ENCODE results near the gene PACRG. TPM values are rescaled to one million over a fixed set of nuclear protein-coding genes. Genes with fewer than 3 reads are reported as not detected.

Gene PACRG
- total and polyA plus RNA-seq, 10 of the 15 experiments (the other 5 are each of a cell fraction or from before 2014, with no cell fraction given) = not detected

DNA sequence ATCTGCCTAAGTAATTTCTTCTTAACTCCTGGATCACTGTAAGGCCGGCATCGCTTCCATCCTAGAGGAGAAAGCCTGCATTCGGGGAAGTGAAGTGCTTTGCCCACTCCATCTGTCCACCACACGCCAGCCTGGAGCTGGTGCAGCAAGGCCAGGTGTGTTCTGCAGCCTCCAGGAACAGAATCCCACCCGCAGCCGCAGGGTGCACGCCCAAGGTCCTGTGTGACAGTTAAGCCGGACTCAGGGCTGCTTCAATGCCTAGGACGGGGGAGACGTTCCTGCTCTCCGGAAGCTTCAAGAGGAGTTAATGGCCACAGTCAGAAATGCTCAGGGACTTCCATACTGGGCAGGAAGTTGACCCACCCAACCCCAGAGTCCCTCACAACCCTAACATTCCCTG is 600.6 kb downstream of the PACRG start (continued):
- TF ChIP-seq ZBTB4 (CRISPR knock-in tag; IDR thresholded peaks at IDR 0.05) = no peak

GRCh38 chr6:163329991-163330390 is 602.2 kb downstream of the PACRG start:
- CTCF ChIA-PET = no interaction called here
- WGBS (ENCODE audit: insufficient coverage, insufficient replicate concordance, low lambda C conversion rate, missing lambda C conversion rate) = 41% methylated on average over 9 of the region's 9 CpGs
- FAIRE-seq (no peak), DNase-seq (ENCODE audit: low read depth, low spot score) (no peak), ATAC-seq (no peak)
- RAD21 ChIA-PET (ENCODE audit: unreplicated experiment) = no interaction called here
- BruUV-seq (replicated peaks) = no TSS peak
- intact Hi-C loops (cut with micrococcal nuclease; ENCODE audit: unreplicated experiment) = no loop called here
- Histone ChIP-seq H2AFZ (ENCODE audit: control insufficient read depth, low read depth, low read length) (no peak overlapping the region), H3K79me2 (ENCODE audit: control insufficient read depth, insufficient read depth, low read length) (no peaks in the 10 kb centered on the region), H3K4me3 (no peak overlapping the region), H3K9me3 (replicated peaks; ENCODE audit: control insufficient read depth, insufficient read depth, low read length) (no peaks in the 10 kb centered on the region; the same call in 2 of the 3 replicates), H4K20me1 (ENCODE audit: control insufficient read depth, insufficient read depth) (no peaks in the 10 kb centered on the region), H3K27me3 (replicated peaks in 1 of 2; ENCODE audit: control insufficient read depth in 2 of 2, insufficient read depth in 2 of 2, low read length in 1 of 2) (no peaks in the 10 kb centered on the region), H3K9ac (ENCODE audit: control insufficient read depth, insufficient read depth, low read length) (no peak overlapping the region), H3K4me2 (ENCODE audit: control insufficient read depth, insufficient read depth) (no peak overlapping the region), H3K36me3 (ENCODE audit: control insufficient read depth in 2 of 2, insufficient read depth in 2 of 2, low read length in 1 of 2) (no peaks in the 10 kb centered on the region), H3K27ac (ENCODE audit: control insufficient read depth, insufficient read depth) (no peak overlapping the region), H3K4me1 (ENCODE audit: control insufficient read depth, insufficient read depth, low read length) (no peaks in the 10 kb centered on the region)
- in situ Hi-C loops (cut with MboI) = no loop called here
- TF ChIP-seq NR2C2 (IDR thresholded peaks at IDR 0.05; ENCODE audit: borderline replicate concordance, control insufficient read depth, insufficient read length, low read depth) = no peak
- TF ChIP-seq, protein P1, sequence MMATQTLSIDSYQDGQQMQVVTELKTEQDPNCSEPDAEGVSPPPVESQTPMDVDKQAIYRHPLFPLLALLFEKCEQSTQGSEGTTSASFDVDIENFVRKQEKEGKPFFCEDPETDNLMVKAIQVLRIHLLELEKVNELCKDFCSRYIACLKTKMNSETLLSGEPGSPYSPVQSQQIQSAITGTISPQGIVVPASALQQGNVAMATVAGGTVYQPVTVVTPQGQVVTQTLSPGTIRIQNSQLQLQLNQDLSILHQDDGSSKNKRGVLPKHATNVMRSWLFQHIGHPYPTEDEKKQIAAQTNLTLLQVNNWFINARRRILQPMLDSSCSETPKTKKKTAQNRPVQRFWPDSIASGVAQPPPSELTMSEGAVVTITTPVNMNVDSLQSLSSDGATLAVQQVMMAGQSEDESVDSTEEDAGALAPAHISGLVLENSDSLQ (IDR thresholded peaks at IDR 0.05) = no peak
- SMC1A ChIA-PET (ENCODE audit: uncharacterized antibody, unreplicated experiment) = no interaction called here
- POLR2A ChIA-PET = no interaction called here
